Activated B cell treated with CpG ODN at 0.5 μM for 24 hours (primary cell): ENCODE results near the gene ARHGEF5. TPM values are rescaled to one million over a fixed set of nuclear protein-coding genes. Genes with fewer than 3 reads are reported as not detected.
"Not testable (repeated sequence)": the region's sequence is repeated elsewhere in the genome, so short reads cannot be mapped to it uniquely, and the experiment has no call there.

Source experiments
- ATAC-seq: fragments of 200-7000 bp; cut with Tn5 transposase; one replicate; pipeline ENCODE4 v1.10.0; 2021; ENCODE audit warnings: low read depth, mild to moderate bottlenecking, moderate library complexity
- CTCF ChIA-PET: fragments of 350-600 bp; sonication (Branson Sonifier 250); formaldehyde crosslinking; loops from one replicate; lab custom pipeline; 2021; ENCODE audit warnings: antibody characterized with exemption; lab: Charles Lee
- POLR2A ChIA-PET: fragments of 350-600 bp; sonication (Branson Sonifier 250); formaldehyde crosslinking; loops from one replicate; lab custom pipeline; 2021; ENCODE audit warnings: antibody characterized with exemption; lab: Charles Lee
- DNase-seq: peaks from one replicate; pipeline ENCODE4 v3.0.0; 2022
- H3K27ac Mint-ChIP-seq: one replicate; pipeline ENCODE4 v1.8.0; 2020; ENCODE audit warnings: mixed read lengths
- H3K27me3 Mint-ChIP-seq: one replicate; pipeline ENCODE4 v1.8.0; 2021; ENCODE audit warnings: mixed read lengths
- H3K36me3 Mint-ChIP-seq: one replicate; pipeline ENCODE4 v1.8.0; 2021; ENCODE audit warnings: low read depth, mixed read lengths
- H3K4me1 Mint-ChIP-seq: one replicate; pipeline ENCODE4 v1.8.0; 2021; ENCODE audit warnings: mixed read lengths
- H3K4me3 Mint-ChIP-seq: one replicate; pipeline ENCODE4 v1.8.0; 2020; ENCODE audit warnings: mild to moderate bottlenecking, mixed read lengths
- H3K9me3 Mint-ChIP-seq: one replicate; pipeline ENCODE4 v1.8.0; 2020; ENCODE audit warnings: mixed read lengths
- intact Hi-C: fragments of 100-400 bp; cut with micrococcal nuclease; formaldehyde crosslinking; loops from one replicate; pipeline ENCODE4 v1.15.1; 2024
- total RNA-seq: library from RNA; stranded (reverse); gene quantifications from 2 replicates; pipeline ENCODE4 v1.2.3, GENCODE V29; 2022
- TF ChIP-seq, protein P1 (sequence below): fragments of 200-600 bp; IDR thresholded peaks from one replicate; pipeline ENCODE4 v1.8.0; 2022; ENCODE audit warnings: antibody characterized with exemption, mild to moderate bottlenecking

The ARHGEF5 gene
- total RNA-seq, 1 donor from 2014 or later = 6.4 TPM

DNA sequence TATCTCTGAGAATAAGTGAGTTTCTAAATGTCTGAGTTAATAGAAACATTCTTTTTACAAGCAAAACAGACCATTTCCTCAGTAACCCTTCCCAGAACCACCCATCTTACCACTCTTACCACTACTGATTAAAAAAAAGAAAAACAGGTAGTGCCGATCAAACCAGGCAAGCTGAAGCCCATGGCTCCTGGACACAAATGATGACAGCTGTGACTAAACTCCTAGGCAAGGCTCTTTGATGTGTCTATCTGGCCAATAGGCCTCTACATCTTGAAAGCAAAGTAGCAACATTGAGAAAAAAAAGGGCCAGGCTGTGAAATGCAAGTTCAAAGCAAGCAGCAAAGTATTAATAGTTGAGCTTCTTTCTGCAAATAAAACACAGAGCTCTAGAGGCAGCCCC lies 6.6 kb upstream of the ARHGEF5 start:
- DNase-seq, H3K4me1 Mint-ChIP-seq, H3K9me3 Mint-ChIP-seq, H3K27me3 Mint-ChIP-seq, H3K4me3 Mint-ChIP-seq, intact Hi-C loops, H3K36me3 Mint-ChIP-seq, H3K27ac Mint-ChIP-seq, POLR2A ChIA-PET, ATAC-seq, CTCF ChIA-PET: not testable (repeated sequence)

DNA sequence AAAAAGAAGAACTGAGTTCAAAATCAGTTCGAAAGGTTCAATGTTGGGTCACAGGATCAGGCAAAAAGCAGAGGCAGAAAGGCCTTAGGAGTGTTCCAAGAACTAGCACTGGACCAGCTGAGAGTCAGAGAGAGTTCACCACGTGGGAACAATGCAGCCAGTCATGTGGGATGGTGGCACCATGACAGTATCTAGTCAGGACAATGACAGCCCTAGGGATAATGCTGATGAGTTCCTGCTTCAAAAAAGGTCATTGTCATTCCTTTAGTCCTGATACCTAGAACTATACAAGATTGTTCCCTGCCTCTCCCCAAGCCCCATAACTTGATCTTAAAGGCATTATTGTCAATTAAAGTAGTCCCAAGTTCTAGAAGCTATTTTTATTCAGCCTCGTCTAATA lies 3.5 kb upstream of the ARHGEF5 start:
- intact Hi-C loops, H3K4me3 Mint-ChIP-seq: not testable (repeated sequence)

DNA sequence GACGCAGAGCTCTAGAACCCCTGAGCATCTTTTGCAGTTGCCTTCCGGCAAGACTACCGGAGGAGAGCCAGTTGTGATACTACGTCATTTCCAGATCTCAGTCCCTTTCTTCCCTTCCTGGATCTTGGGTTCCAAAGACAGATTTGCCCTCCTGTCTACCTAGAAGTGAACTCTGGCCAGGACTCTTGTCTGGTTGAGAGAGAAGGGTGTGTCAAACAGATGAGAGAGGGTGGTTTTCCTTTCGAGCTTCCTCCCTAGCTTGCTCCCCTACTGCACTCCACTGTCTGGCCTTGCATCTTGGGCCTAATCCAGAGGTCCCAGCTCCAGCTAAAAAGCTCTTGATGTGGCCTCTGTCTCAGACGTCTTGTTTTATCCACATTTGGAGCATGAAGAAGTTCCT lies 983 bp downstream of the ARHGEF5 start:
- CTCF ChIA-PET, H3K27ac Mint-ChIP-seq, H3K27me3 Mint-ChIP-seq, DNase-seq, H3K4me1 Mint-ChIP-seq, intact Hi-C loops, H3K36me3 Mint-ChIP-seq, ATAC-seq, POLR2A ChIA-PET, H3K9me3 Mint-ChIP-seq, H3K4me3 Mint-ChIP-seq: not testable (repeated sequence)

More for the DNA sequence above, 3.5 kb upstream of the ARHGEF5 start:
- CTCF ChIA-PET, H3K36me3 Mint-ChIP-seq, DNase-seq, POLR2A ChIA-PET, H3K4me1 Mint-ChIP-seq, H3K27ac Mint-ChIP-seq, H3K27me3 Mint-ChIP-seq, H3K9me3 Mint-ChIP-seq, ATAC-seq: not testable (repeated sequence)

DNA sequence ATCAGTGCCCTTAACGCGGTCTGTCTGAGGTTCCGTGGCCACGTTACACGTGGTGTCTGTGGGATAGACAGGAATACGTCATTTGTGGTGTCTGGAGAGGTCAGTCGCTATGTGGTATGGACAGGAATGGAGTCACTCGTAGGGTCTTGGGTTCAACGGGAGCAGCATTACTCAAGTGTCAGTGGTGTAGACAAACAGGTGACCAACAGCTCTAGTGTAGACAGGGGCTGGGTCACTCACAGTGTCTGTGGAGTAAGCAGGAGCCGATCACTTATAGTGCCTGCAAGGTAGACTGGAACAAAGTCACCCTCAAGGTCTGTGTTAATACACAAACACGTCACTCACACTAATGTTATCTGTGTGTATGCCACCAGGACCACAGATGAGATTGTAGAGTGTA lies 1.7 kb downstream of the ARHGEF5 start:
- H3K9me3 Mint-ChIP-seq, DNase-seq, H3K36me3 Mint-ChIP-seq, POLR2A ChIA-PET, H3K4me1 Mint-ChIP-seq, H3K27ac Mint-ChIP-seq, H3K4me3 Mint-ChIP-seq, intact Hi-C loops, CTCF ChIA-PET, H3K27me3 Mint-ChIP-seq, ATAC-seq: not testable (repeated sequence)

DNA sequence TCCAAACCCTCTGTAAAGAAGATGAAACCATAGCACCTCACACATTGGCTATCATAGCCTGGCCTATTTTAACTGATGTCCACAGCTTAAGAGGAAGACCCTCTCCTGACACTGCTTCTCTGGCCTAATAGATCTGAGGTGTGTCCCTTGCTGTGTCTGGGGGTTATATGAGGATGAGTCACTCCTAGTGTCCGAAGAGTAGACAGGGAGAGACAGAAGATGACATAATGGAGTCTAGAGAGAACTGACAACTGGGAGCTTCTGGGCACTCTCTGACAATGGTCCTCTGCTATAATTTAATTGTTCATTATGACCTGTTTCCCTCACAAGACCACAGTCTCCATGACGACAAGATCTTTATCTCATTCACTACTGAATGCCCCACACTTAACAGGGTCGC lies 6.9 kb downstream of the ARHGEF5 start:
- POLR2A ChIA-PET, H3K9me3 Mint-ChIP-seq, H3K36me3 Mint-ChIP-seq, H3K4me1 Mint-ChIP-seq, H3K4me3 Mint-ChIP-seq, intact Hi-C loops, H3K27me3 Mint-ChIP-seq, CTCF ChIA-PET, H3K27ac Mint-ChIP-seq, DNase-seq, ATAC-seq: not testable (repeated sequence)

DNA sequence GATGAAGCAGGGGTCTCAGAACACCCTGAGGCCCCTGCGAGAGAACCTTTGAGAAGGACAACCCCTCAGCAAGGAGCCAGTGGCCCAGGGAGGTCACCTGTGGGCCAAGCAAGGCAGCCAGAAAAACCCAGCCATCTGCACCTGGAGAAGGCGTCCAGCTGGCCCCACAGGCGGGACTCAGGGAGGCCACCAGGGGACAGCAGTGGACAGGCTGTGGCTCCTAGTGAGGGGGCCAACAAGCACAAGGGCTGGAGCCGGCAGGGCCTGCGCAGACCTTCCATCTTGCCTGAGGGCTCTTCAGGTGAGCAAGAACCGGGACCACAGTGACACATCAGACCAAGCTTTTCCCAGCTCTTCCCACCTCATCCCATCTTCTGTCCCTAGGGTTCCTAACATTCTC lies 10.3 kb downstream of the ARHGEF5 start:
- H3K4me3 Mint-ChIP-seq, ATAC-seq, POLR2A ChIA-PET, H3K36me3 Mint-ChIP-seq, H3K4me1 Mint-ChIP-seq, H3K9me3 Mint-ChIP-seq, intact Hi-C loops, DNase-seq, CTCF ChIA-PET, H3K27ac Mint-ChIP-seq, H3K27me3 Mint-ChIP-seq: not testable (repeated sequence)

DNA sequence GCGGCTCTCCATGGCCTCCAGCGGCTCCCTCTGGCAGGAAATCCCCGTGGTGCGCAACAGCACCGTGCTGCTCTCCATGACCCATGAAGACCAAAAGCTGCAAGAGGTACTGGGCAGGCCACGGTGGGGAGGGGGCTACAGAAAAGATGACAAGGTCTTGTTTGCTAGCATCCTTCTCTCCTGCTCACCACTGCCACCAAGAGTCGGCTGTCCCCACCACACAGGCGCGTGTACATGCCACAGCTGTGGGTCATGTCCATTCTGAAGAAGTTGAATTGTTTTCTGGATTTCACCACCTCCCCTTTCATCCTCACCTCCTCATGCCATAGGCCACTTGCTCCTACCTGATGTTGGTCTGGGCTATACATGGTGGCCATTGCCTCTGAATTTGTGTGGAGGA lies 12.0 kb downstream of the ARHGEF5 start:
- POLR2A ChIA-PET, H3K36me3 Mint-ChIP-seq, CTCF ChIA-PET, H3K4me3 Mint-ChIP-seq, intact Hi-C loops, H3K27me3 Mint-ChIP-seq, ATAC-seq, H3K9me3 Mint-ChIP-seq, H3K4me1 Mint-ChIP-seq, DNase-seq, H3K27ac Mint-ChIP-seq: not testable (repeated sequence)

DNA sequence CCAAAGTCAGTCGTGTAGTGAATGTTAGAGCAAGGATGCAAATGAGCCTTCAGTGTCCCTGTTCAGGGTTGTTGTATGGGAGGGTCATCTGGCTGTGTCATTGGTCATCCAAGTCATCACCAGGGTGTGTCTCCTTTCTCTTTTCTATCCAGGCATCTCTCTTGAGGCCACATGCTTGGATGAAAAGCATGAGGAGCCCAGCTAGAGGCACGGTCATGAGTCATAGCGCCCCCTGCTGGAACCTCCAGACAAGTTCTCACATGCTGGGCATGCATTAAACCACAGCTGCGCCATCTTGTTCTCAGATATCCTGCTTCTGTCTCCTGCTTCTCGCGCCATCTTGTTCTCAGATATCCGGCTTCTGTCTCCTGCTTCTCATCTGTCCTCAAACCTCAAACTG lies 14.0 kb downstream of the ARHGEF5 start:
- intact Hi-C loops, DNase-seq, H3K4me3 Mint-ChIP-seq, H3K27me3 Mint-ChIP-seq, H3K27ac Mint-ChIP-seq, CTCF ChIA-PET, ATAC-seq, H3K4me1 Mint-ChIP-seq, POLR2A ChIA-PET, H3K9me3 Mint-ChIP-seq, H3K36me3 Mint-ChIP-seq: not testable (repeated sequence)

DNA sequence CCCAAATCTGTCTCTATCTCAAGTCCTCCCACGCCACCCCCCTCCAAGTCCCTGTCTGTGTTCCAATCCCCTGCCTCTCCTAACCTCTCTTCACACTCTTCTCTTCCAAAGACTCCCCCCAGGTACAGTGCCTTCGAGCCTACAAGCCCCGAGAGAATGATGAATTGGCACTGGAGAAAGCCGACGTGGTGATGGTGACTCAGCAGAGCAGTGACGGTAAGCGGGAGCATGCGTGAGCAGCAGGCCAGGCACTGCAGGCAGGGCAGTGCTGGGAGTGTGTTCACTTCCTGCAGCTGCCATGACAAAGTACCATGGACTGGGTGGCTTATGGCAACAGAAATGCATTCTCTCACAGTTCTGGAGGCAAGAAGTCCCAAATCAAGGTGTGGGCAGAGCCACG lies 23.4 kb downstream of the ARHGEF5 start:
- Mint-ChIP-seq H3K36me3 (peaks cover 18% of the 10 kb centered on the region), H3K9me3 (no peaks in the 10 kb centered on the region), H3K4me1 (no peaks in the 10 kb centered on the region), H3K27me3 (no peaks in the 10 kb centered on the region), H3K4me3 (no peak overlapping the region), H3K27ac (no peak overlapping the region)
- ATAC-seq (no peak), DNase-seq (no peak)
- TF ChIP-seq, protein P1, sequence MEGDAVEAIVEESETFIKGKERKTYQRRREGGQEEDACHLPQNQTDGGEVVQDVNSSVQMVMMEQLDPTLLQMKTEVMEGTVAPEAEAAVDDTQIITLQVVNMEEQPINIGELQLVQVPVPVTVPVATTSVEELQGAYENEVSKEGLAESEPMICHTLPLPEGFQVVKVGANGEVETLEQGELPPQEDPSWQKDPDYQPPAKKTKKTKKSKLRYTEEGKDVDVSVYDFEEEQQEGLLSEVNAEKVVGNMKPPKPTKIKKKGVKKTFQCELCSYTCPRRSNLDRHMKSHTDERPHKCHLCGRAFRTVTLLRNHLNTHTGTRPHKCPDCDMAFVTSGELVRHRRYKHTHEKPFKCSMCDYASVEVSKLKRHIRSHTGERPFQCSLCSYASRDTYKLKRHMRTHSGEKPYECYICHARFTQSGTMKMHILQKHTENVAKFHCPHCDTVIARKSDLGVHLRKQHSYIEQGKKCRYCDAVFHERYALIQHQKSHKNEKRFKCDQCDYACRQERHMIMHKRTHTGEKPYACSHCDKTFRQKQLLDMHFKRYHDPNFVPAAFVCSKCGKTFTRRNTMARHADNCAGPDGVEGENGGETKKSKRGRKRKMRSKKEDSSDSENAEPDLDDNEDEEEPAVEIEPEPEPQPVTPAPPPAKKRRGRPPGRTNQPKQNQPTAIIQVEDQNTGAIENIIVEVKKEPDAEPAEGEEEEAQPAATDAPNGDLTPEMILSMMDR = no peak
- intact Hi-C loops = no loop called here
- ChIA-PET CTCF (no interaction called here), POLR2A (no interaction called here)
